OCI-LY3 (cell line): Measurements from ENCODE around the gene SIL1.

ENCODE experiments used
- CTCF ChIP-seq: fragments of 200-600, 300-600 bp; sonication (generic); IDR thresholded peaks from 2 replicates; pipeline ENCODE4 v1.5.1; 2014; ENCODE audit warnings: antibody characterized with exemption, low read length, low read depth
- EZH2phosphoT487 ChIP-seq: fragments of 200-600 bp; shearing (Covaris generic); IDR thresholded peaks from 2 replicates; pipeline ENCODE4 v1.6.1; 2018; ENCODE audit warnings: antibody characterized with exemption, mixed run types, low read depth

DNA sequence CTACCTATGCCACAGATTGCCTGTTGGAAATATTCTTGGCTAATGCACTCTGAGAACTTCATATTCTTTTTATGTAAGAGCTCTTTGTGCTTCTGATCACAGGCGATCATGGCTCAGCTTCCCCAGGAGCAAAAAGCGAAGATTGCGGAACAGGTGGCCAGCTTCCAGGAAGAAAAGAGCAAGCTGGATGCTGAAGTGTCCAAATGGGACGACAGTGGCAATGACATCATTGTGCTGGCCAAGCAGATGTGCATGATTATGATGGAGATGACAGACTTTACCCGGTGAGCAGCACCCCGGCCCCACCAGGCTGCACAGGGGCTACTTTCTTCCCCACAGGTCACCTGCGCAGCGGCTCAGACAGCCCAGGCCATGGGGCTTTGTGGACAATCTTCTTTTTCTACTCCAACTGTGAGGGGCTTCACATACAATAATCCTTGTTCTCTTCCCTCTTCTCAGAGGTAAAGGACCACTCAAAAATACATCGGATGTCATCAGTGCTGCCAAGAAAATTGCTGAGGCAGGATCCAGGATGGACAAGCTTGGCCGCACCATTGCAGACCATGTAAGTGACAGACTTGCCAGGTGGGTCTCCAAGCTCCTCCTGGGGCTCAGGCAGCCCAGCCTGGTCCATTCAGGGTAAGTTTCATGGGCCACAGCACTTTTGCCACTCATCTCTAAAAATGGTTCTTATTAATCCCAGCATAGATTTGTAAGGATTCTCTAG lies 267.6 kb downstream of the SIL1 start:
- TF ChIP-seq CTCF (no peak), EZH2phosphoT487 (no peak)
